ENCODE results near the gene ASF1A.

ASF1A gene

DNA sequence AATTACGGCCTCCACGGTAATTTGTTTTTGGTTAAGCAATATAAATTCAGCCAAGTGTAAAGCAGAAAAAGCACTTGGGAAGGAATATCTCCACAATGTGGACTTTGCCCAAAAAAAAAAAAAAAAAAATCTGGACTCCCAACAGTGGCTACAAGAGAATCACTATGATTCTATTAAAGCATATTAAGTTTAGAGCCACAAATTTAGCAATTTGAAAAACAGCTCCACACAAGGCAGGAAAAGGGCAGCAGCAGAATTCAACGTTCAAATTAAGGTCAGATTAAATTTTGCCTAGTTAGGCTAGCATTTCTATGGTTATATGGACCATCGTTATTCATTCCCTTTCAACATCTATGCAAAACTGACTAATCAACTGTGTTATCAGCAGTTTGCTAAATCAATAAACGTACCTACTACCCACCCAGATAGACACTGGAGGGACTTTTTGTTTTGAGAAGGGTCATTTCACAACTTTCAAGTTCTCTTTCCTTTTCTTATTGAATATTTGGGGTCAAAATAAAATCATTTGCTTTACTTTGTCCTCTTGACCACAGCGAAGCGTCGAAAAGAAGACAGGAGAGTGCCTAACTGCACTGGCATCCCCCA, 40.0 kb downstream of the ASF1A start:
- Histone ChIP-seq H3K27me3 (replicated peaks) (no peaks in the 10 kb centered on the region), H3K27ac (no peak overlapping the region), H3K4me3 (ENCODE audit: low read depth, low read length) (peak overlapping the region; percentile 85), H3K36me3 (replicated peaks) (no peaks in the 10 kb centered on the region)
- no peak for DNase-seq
- in situ Hi-C loops (cut with HindIII; ENCODE audit: low pct_ligation_motif_present, low sequenced_read_pairs), result no loop called here
- TF ChIP-seq, protein P1, sequence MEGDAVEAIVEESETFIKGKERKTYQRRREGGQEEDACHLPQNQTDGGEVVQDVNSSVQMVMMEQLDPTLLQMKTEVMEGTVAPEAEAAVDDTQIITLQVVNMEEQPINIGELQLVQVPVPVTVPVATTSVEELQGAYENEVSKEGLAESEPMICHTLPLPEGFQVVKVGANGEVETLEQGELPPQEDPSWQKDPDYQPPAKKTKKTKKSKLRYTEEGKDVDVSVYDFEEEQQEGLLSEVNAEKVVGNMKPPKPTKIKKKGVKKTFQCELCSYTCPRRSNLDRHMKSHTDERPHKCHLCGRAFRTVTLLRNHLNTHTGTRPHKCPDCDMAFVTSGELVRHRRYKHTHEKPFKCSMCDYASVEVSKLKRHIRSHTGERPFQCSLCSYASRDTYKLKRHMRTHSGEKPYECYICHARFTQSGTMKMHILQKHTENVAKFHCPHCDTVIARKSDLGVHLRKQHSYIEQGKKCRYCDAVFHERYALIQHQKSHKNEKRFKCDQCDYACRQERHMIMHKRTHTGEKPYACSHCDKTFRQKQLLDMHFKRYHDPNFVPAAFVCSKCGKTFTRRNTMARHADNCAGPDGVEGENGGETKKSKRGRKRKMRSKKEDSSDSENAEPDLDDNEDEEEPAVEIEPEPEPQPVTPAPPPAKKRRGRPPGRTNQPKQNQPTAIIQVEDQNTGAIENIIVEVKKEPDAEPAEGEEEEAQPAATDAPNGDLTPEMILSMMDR (IDR thresholded peaks at IDR 0.05; ENCODE audit: low read depth, low read length, missing control alignments), result no peak

DNA sequence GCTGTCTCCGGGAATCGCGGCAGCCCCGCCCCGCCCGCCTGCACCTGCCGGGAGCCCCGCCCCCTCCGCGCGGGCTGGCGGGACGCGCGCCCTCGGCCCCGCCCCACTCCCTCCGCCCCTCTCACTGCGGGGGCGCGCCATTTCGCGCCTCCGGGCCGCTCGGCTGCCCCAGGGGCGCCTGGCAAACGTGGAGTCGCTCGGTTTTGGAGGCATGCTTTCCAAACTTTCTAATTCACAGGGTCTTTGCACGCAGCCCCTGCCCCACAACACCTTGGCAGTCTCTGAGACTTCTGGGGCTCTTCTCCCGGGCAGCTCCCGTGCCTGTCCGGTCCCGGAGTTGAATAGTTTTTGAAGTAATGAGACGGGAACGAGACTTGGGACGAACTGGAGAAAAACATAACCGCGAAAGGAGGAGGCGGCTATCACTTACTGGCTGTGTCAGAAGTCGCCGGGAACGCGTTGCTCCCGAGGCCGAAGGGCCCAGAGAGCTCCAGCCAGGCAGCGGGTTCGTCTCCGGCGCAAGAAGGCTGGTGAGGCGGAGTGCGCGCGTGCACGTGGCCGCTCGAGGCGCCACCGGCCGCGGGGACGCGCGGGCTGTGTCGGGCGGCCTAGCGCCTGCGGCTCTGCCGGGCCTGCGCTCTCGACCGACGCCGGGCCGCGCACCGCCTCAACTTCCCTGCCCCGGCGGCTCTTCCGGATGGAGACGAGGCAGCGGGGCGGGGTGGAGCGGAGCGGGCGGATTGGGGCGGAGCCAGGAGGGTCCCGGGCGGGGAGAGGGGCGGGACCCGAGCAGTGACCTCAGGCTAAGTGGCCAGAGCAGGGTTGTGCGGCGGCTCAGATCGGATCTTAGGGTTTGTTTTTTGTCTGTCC, 40.7 kb downstream of the ASF1A start, which contains the start of gene MCM9:
Gene MCM9 (minus strand): TSS at position 699 of the 870 bp plus-strand sequence. CDS start 3,436 bp downstream, outside the sequence.
- TF ChIP-seq, protein P1 (IDR thresholded peaks at IDR 0.05; ENCODE audit: low read depth, low read length, missing control alignments), result no peak

DNA sequence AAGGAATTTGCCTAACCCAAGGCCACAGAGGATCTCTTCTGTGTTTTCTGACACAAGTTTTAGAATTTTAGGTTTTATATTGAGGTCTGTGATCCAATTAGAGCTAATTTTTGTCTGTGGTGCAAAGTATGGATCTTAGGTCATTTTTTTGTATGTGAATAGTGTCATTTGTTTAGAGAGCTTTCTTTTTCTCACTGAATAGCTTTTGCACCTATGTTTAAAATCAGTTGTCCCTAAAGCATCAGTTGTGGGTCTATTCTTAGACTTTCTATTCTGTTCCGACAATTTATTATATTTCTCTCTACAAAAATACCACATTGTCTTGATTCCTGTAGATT, 41.3 kb downstream of the ASF1A start:
- H3K4me3 ChIP-seq (ENCODE audit: low read depth, low read length), result peak overlapping the region; percentile 85
- no peaks in the 10 kb centered on the region for H3K36me3 ChIP-seq (replicated peaks)
- DNase-seq, result no peak
- H3K27me3 ChIP-seq (replicated peaks), result no peaks in the 10 kb centered on the region
- TF ChIP-seq, protein P1 (IDR thresholded peaks at IDR 0.05; ENCODE audit: low read depth, low read length, missing control alignments), result no peak
- peak overlapping the region; percentile 50 for H3K27ac ChIP-seq
- in situ Hi-C loops (cut with HindIII; ENCODE audit: low pct_ligation_motif_present, low sequenced_read_pairs), result no loop called here

More for the DNA sequence above, 40.7 kb downstream of the ASF1A start, which contains the start of gene MCM9:
- Histone ChIP-seq H3K36me3 (replicated peaks) (no peaks in the 10 kb centered on the region), H3K4me3 (ENCODE audit: low read depth, low read length) (peak within 1 kb of the TSS; percentile 85), H3K27me3 (replicated peaks) (no peaks in the 10 kb centered on the region), H3K27ac (peak within 1 kb of the TSS; percentile 50)
- peak; percentile 69 for DNase-seq
- in situ Hi-C loops (cut with HindIII; ENCODE audit: low pct_ligation_motif_present, low sequenced_read_pairs), result no loop called here

DNA sequence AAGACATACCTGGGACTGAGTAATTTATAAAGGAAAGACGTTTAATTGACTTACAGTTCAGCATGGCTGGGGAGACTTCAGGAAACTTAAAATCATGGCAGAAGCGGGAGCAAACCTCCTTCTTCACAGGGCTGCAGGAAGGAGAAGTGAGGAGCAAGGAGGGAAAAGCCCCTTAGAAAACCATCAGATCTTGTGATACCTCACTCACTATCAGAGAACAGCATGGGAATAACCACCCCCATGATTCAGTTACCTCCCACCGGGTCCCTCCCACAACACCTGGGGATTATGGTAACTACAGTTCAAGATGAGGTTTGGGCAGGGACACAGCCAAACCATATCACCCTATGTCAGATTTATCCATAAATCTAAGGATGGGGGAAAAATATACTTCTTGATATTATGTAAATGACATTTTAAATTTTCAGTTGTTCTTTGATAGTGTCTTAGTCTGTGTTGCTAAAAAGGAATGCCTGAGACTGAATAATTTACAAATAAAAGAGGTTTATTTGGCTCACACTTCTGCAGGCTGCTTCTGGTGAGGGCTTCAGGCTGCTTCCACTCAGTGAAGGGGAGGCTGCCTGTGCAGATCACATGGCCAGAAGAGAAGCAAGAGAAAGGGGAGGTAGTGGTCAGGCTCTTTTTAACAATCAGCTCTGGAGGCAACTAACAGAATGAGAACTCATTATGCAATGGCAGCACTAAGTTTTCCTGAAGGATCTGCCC, 42.2 kb downstream of the ASF1A start:
- H3K27ac ChIP-seq, result no peak overlapping the region
- no peak overlapping the region for H3K4me3 ChIP-seq (ENCODE audit: low read depth, low read length)

DNA sequence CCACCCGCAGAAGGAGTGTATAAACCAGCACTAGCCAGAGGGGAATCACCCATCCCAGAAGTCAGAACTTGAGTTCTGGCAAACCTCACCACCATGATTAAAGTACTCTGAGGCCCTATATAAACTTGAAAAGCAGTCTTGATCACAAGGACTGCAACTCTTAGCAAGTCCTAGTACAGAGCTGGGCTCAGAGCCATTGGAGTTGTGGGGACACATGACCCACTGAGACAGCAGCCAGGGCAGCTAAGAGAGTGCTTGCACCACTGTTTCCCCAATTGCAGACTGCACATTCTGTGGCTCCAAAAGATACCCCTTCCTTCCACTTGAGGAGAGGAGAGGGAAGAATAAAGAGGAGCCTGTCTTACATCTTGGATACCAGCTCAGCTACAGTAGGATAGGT, 45.7 kb downstream of the ASF1A start:
- H3K36me3 ChIP-seq (replicated peaks), result no peaks in the 10 kb centered on the region
- in situ Hi-C loops (cut with HindIII; ENCODE audit: low pct_ligation_motif_present, low sequenced_read_pairs), result no loop called here
- H3K27me3 ChIP-seq (replicated peaks), result no peaks in the 10 kb centered on the region
- no peak overlapping the region for H3K4me3 ChIP-seq (ENCODE audit: low read depth, low read length)
- H3K27ac ChIP-seq, result no peak overlapping the region
- no peak for DNase-seq
- TF ChIP-seq, protein P1 (IDR thresholded peaks at IDR 0.05; ENCODE audit: low read depth, low read length, missing control alignments), result no peak

More for the DNA sequence above, 42.2 kb downstream of the ASF1A start:
- DNase-seq, result no peak
- H3K27me3 ChIP-seq (replicated peaks), result no peaks in the 10 kb centered on the region
- in situ Hi-C loops (cut with HindIII; ENCODE audit: low pct_ligation_motif_present, low sequenced_read_pairs), result no loop called here
- H3K36me3 ChIP-seq (replicated peaks), result no peaks in the 10 kb centered on the region
- TF ChIP-seq, protein P1 (IDR thresholded peaks at IDR 0.05; ENCODE audit: low read depth, low read length, missing control alignments), result no peak
